Measurements from ENCODE around the gene TAB3.

TAB3 gene

DNA sequence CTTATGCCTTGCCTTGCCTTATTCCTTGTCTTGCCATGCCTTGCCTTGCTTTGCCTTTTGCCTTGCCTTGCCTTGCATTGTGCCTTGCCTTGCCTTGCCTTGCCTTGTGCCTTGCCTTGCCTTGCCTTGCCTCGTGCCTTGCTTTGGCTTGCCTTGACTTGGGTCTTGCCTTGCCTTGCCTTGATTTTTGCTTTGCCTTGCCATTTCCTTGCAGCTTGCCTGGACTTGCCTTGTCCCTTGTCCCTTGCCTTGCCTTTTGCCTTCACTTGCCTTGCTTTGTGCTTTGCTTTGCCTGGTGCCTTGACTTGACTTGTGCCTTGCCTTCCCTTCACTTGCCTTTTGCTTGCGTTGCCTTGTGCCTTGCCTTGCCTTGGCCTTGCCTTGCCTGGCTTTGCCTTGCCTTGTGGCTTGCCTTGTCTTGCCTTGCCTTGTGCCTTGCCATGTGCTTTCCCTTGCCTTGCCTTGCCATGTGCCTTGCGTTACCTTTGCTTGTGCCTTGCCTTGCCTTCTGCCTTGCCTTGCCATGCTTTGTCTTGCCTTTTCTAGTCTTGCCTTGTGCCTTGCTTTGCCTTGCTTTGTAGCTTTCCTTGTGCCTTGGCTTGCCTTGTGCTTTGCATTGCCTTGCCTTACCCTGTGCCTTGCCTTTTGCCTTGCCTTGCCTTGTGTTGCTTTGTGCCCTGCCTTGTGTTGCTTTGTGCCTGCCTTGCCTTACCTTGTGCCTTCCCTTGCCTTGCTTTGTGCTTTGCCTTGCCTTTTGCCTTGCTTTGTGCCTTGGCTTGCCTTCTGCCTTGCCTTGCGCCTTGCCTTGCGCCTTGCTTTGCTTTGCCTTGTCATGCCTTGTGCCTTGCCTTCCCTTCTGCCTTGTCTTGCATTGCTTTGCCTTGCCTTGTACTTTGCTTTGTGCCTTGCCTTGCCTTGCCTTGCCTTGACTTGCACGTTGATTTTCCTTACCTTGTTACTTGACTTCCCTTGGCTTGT, 92.8 kb downstream of the TAB3 start:
- TF ChIP-seq, protein P1, sequence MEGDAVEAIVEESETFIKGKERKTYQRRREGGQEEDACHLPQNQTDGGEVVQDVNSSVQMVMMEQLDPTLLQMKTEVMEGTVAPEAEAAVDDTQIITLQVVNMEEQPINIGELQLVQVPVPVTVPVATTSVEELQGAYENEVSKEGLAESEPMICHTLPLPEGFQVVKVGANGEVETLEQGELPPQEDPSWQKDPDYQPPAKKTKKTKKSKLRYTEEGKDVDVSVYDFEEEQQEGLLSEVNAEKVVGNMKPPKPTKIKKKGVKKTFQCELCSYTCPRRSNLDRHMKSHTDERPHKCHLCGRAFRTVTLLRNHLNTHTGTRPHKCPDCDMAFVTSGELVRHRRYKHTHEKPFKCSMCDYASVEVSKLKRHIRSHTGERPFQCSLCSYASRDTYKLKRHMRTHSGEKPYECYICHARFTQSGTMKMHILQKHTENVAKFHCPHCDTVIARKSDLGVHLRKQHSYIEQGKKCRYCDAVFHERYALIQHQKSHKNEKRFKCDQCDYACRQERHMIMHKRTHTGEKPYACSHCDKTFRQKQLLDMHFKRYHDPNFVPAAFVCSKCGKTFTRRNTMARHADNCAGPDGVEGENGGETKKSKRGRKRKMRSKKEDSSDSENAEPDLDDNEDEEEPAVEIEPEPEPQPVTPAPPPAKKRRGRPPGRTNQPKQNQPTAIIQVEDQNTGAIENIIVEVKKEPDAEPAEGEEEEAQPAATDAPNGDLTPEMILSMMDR (IDR thresholded peaks at IDR 0.05; ENCODE audit: low read depth, low read length) = no peak
- no peak overlapping the region for H3K4me3 ChIP-seq (ENCODE audit: low read depth, low read length)

DNA sequence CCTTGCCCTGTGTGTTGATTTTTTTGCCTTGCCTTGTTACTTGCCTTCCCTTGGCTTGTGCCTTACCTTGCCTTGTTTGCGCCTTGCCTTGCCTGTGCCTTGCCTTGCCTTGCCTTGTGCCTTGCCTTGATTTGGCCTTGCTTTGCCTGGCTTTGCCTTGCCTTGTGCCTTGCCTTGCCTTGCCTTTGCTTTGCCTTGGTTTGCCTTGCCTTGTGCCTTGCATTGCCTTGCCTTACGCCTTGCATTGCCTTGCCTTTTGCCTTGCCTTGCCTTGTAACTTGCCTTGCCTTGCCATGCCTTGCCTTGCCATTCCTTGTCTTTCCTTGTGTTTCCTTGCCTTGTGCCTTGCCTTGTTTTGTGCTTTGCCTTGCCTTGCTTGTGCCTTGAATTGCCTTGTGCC, 94.6 kb downstream of the TAB3 start:
- no peak overlapping the region for H3K4me3 ChIP-seq (ENCODE audit: low read depth, low read length)
- TF ChIP-seq, protein P1 (IDR thresholded peaks at IDR 0.05; ENCODE audit: low read depth, low read length) = no peak

DNA sequence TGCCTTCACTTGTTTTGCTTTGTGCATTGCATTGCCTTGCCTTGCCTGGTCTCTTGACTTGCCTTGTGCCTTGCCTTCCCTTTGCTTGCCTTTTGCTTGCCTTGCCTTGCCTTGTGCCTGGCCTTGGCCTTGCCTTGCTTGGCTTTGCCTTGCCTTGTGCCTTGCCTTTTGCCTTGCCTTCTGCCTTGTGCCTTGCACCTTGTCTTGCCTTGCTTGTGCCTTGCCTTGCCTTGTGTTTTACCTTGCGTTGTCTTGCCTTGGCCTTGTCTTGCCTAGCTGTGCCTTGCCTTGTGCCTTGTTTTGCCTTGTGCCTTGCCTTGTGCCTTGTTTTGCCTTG, 95.3 kb downstream of the TAB3 start:
- H3K4me3 ChIP-seq (ENCODE audit: low read depth, low read length) = no peak overlapping the region
- TF ChIP-seq, protein P1 (IDR thresholded peaks at IDR 0.05; ENCODE audit: low read depth, low read length) = no peak

GRCh38 chrX:30793075-30793766, 95.8 kb downstream of the TAB3 start:
- H3K4me3 ChIP-seq (ENCODE audit: low read depth, low read length) = no peak overlapping the region
- TF ChIP-seq, protein P1 (IDR thresholded peaks at IDR 0.05; ENCODE audit: low read depth, low read length) = no peak

DNA sequence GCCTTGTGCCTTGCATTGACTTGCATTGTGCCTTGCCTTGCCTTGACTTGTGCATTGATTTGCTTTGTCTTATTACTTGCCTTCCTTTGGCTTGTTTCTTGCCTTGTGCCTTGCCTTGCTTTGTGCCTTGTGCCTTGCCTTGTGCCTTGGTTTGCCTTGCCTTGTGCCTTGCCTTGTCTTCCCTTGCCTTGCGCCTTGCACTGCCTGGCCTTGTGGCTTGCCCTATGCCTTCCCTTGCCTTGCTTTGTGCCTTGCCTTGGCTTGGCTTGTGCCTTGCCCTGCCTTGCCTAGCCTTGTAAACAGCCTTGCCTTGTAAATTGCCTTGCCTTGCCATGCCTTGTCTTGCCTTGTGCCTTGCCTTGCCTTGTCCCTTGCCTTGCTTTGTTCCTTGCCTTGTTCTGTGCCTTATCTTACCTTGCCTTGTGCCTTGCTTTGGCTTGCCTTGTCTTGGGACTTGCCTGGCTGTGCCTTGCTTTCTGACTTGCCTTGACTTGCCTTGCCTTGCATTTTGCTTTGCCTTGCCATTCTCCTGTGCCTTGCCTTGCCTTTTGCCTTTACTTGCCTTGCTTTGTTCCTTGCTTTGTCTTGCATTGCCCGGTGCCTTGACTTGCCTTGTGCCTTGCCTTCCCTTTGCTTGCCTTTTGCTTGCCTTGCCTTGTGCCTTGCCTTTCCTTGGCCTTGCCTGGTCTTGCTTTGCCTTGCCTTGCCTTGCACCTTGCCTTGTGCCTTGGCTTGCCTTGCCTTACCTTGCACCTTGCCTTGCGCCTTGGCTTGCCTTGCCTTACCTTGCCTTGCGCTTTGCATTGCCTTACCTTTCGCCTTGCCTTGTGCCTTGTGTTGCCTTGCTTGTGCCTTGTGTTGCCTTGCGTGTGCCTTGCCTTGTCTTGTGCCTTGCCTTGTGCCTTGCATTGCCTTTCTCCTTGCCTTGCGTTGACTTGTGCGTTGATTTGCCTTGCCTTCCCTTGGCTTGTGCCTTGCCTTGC, 97.5 kb downstream of the TAB3 start:
- TF ChIP-seq, protein P1 (IDR thresholded peaks at IDR 0.05; ENCODE audit: low read depth, low read length) = no peak
- no peak overlapping the region for H3K4me3 ChIP-seq (ENCODE audit: low read depth, low read length)

DNA sequence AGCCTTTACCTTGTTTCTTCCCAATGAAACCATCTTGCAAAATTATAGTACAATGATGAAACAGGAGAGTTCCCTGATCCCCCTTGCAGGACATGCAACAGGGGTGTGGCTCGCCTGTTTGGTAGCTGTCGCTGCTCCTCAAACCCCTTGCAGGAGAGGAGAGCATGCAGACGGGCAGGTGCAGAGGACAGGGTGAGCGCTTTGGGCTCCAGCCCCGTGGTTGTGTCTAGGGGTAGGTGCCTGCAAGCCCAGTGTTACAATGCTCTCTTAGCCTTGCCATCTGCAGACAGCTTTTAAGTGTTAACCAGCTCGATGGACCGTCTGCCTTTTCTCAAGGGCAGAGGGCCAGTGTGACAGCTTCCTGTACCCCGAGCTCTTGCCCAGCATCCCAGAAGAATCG, 102.0 kb downstream of the TAB3 start:
- H3K4me3 ChIP-seq (ENCODE audit: low read depth, low read length) = no peak overlapping the region
- TF ChIP-seq, protein P1 (IDR thresholded peaks at IDR 0.05; ENCODE audit: low read depth, low read length) = no peak

Measured in WI38 (cell line).